Measurements from ENCODE around the gene TMEM168.

The TMEM168 gene

DNA sequence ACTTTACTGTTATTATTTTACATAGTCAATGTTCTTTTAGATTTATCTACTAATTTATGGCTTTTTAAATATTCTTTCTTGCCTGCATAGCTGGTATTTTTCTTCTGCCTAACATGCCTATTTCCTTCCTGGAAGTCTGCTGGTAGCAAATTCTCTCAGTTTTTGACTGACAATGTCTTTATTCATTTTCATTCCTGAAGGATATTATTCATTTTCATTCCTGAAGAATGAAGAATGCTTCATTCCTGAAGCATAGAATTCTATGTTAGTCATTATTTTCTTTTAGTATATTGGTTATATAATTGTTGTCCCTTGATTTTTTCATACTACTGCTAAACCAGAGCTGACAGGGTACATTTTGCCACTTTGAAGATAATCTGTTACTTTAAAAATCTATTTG is 41.8 kb downstream of the TMEM168 start:
- H3K27me3 ChIP-seq (replicated peaks in 2 of 5; ENCODE audit: control insufficient read depth in 4 of 5, insufficient read depth in 5 of 5, low read length in 4 of 5) = no peaks in the 10 kb centered on the region
- no peak overlapping the region for H3K27ac ChIP-seq (ENCODE audit: insufficient read depth in 1 of 2, low read depth in 1 of 2, low read length in 2 of 2, poor library complexity in 1 of 2, severe bottlenecking in 2 of 2)
- no peaks in the 10 kb centered on the region for H3K4me1 ChIP-seq (ENCODE audit: control extremely low read depth in 1 of 4, control insufficient read depth in 4 of 4, insufficient read depth in 4 of 4, low read length in 3 of 4)
- H3K4me3 ChIP-seq (ENCODE audit: control insufficient read depth in 1 of 7, extremely low read depth in 1 of 7, insufficient read depth in 4 of 7, low read depth in 2 of 7, low read length in 6 of 7) = no peak overlapping the region
- no peaks in the 10 kb centered on the region for H3K9me3 ChIP-seq (ENCODE audit: control extremely low read depth in 1 of 5, control insufficient read depth in 4 of 5, insufficient read depth in 2 of 5, low read depth in 1 of 5, low read length in 4 of 5)
- no peaks in the 10 kb centered on the region for H3K36me3 ChIP-seq (ENCODE audit: control insufficient read depth in 4 of 4, insufficient read depth in 4 of 4, low read length in 3 of 4)
- CTCF ChIA-PET = no interaction called here
- POLR2A ChIA-PET = no interaction called here
- DNase-seq = no peak

DNA sequence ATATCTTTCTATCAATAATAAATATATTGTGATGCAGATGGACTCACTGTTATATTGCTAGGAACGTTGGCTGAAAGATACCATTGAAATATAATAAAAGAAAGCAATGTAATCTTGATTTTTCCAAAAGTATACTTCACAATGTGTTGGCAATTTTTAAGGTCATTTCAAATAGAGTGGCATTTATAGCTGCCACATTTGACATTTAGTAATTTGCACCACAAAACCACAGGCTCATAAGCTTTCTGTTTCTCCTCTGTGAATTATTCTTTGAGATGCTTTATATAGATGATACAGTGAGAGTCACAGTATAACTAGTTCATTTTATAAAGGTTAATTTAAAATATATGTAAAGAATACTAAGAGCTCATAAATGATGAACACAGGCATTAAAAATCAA is 44.6 kb downstream of the TMEM168 start:
- ChIA-PET POLR2A (no interaction called here), CTCF (no interaction called here)
- no peak for DNase-seq
- WGBS (ENCODE audit: insufficient coverage) = no CpG with 5 or more reads among the region's 1 CpG
- no peak overlapping the region for H3K27ac ChIP-seq (ENCODE audit: insufficient read depth in 1 of 2, low read depth in 1 of 2, low read length in 2 of 2, poor library complexity in 1 of 2, severe bottlenecking in 2 of 2)
- no peaks in the 10 kb centered on the region for H3K9me3 ChIP-seq (ENCODE audit: control extremely low read depth in 1 of 5, control insufficient read depth in 4 of 5, insufficient read depth in 2 of 5, low read depth in 1 of 5, low read length in 4 of 5)
- no peak overlapping the region for H3K4me3 ChIP-seq (ENCODE audit: control insufficient read depth in 1 of 7, extremely low read depth in 1 of 7, insufficient read depth in 4 of 7, low read depth in 2 of 7, low read length in 6 of 7)
- H3K27me3 ChIP-seq (replicated peaks in 2 of 5; ENCODE audit: control insufficient read depth in 4 of 5, insufficient read depth in 5 of 5, low read length in 4 of 5) = no peaks in the 10 kb centered on the region
- no peaks in the 10 kb centered on the region for H3K36me3 ChIP-seq (ENCODE audit: control insufficient read depth in 4 of 4, insufficient read depth in 4 of 4, low read length in 3 of 4)
- H3K4me1 ChIP-seq (ENCODE audit: control extremely low read depth in 1 of 4, control insufficient read depth in 4 of 4, insufficient read depth in 4 of 4, low read length in 3 of 4) = no peaks in the 10 kb centered on the region

DNA sequence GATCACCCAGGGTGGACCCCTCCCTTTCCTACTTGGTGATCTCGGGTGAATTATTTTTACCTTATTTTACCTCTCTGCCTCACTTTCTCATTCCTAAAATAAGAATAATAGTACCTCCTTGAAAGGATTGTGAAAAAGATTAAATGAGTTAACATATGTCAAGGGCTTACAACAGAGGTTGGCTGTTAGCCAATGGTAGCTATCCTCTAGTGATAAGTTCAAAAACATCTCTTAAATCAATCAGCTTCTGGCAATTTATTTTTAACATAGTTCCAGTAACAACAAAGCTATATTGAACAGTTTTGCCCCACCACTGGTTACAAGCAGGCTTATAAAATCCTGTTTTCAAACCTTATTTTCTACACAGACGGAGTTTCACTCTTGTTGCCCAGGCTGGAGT is 45.4 kb downstream of the TMEM168 start:
- no peak for DNase-seq
- CTCF ChIA-PET = no interaction called here
- Histone ChIP-seq H3K27me3 (replicated peaks in 2 of 5; ENCODE audit: control insufficient read depth in 4 of 5, insufficient read depth in 5 of 5, low read length in 4 of 5) (peaks cover 0 to 2% (median 0%) of the 10 kb centered on the region in 5 experiments), H3K9me3 (ENCODE audit: control extremely low read depth in 1 of 5, control insufficient read depth in 4 of 5, insufficient read depth in 2 of 5, low read depth in 1 of 5, low read length in 4 of 5) (peaks cover 0 to 1% (median 0%) of the 10 kb centered on the region in 5 experiments), H3K27ac (ENCODE audit: insufficient read depth in 1 of 2, low read depth in 1 of 2, low read length in 2 of 2, poor library complexity in 1 of 2, severe bottlenecking in 2 of 2) (no peak overlapping the region), H3K4me1 (ENCODE audit: control extremely low read depth in 1 of 4, control insufficient read depth in 4 of 4, insufficient read depth in 4 of 4, low read length in 3 of 4) (no peaks in the 10 kb centered on the region), H3K4me3 (ENCODE audit: control insufficient read depth in 1 of 7, extremely low read depth in 1 of 7, insufficient read depth in 4 of 7, low read depth in 2 of 7, low read length in 6 of 7) (no peak overlapping the region), H3K36me3 (ENCODE audit: control insufficient read depth in 4 of 4, insufficient read depth in 4 of 4, low read length in 3 of 4) (no peaks in the 10 kb centered on the region)
- POLR2A ChIA-PET = no interaction called here
- 100% methylated on average over 1 of the region's 2 CpGs for WGBS (ENCODE audit: insufficient coverage)

DNA sequence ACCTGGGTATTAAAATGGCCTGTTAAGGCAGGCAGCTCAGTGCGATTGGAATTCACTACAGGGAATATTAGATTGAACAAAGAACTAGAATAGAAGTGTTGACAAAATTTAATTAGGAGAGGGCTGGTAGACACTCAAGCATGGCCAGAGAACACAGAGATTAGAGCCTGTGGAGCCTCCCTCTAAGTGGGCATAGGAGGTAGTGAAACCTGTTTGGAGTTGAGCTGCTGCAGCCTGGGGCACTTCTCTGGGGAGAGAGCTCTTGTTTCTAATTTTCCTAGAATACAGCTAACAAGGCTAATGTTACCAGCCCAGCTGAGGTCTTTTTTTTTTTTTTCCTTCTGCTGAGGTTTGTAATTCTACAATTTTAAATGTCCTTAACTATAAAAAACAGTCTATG is 46.4 kb downstream of the TMEM168 start:
- Histone ChIP-seq H3K4me1 (ENCODE audit: control extremely low read depth in 1 of 4, control insufficient read depth in 4 of 4, insufficient read depth in 4 of 4, low read length in 3 of 4) (no peaks in the 10 kb centered on the region), H3K9me3 (ENCODE audit: control extremely low read depth in 1 of 5, control insufficient read depth in 4 of 5, insufficient read depth in 2 of 5, low read depth in 1 of 5, low read length in 4 of 5) (peaks cover 0 to 3% (median 0%) of the 10 kb centered on the region in 5 experiments), H3K27ac (ENCODE audit: insufficient read depth in 1 of 2, low read depth in 1 of 2, low read length in 2 of 2, poor library complexity in 1 of 2, severe bottlenecking in 2 of 2) (no peak overlapping the region), H3K4me3 (ENCODE audit: control insufficient read depth in 1 of 7, extremely low read depth in 1 of 7, insufficient read depth in 4 of 7, low read depth in 2 of 7, low read length in 6 of 7) (no peak overlapping the region), H3K36me3 (ENCODE audit: control insufficient read depth in 4 of 4, insufficient read depth in 4 of 4, low read length in 3 of 4) (no peaks in the 10 kb centered on the region), H3K27me3 (replicated peaks in 2 of 5; ENCODE audit: control insufficient read depth in 4 of 5, insufficient read depth in 5 of 5, low read length in 4 of 5) (peaks cover 0 to 2% (median 0%) of the 10 kb centered on the region in 5 experiments)
- ChIA-PET CTCF (interaction anchor here (0.6 kb wide), 1 partner anchor 1252 kb away, joined by 4 read pairs; no protein-coding TSS in a partner anchor), POLR2A (no interaction called here)
- 88% methylated on average over 1 of the region's 1 CpG for WGBS (ENCODE audit: insufficient coverage)
- no peak for DNase-seq

DNA sequence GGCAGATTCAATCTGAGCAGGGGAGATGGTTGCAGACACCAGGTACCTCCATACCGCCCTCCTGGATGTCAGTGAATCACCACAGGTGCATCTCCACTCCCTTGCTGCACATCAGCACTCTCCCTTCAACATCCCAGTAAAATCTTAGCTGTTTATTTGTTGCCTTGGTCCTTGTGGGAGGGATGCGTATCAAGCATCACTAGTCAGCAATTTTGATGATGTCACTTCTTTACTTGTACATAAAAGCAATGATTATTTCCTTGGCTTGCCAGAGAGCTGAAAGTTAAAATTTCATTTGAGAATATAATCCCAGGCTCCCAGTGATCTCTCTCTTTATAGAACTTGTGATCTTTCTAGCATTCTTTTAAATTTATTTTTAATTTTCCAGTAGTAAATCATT is 49.5 kb downstream of the TMEM168 start:
- peaks cover 0 to 13% (median 2%) of the 10 kb centered on the region in 5 experiments for H3K9me3 ChIP-seq (ENCODE audit: control extremely low read depth in 1 of 5, control insufficient read depth in 4 of 5, insufficient read depth in 2 of 5, low read depth in 1 of 5, low read length in 4 of 5)
- H3K4me3 ChIP-seq (ENCODE audit: control insufficient read depth in 1 of 7, extremely low read depth in 1 of 7, insufficient read depth in 4 of 7, low read depth in 2 of 7, low read length in 6 of 7) = no peak overlapping the region
- peaks cover 0 to 2% (median 0%) of the 10 kb centered on the region in 5 experiments for H3K27me3 ChIP-seq (replicated peaks in 2 of 5; ENCODE audit: control insufficient read depth in 4 of 5, insufficient read depth in 5 of 5, low read length in 4 of 5)
- DNase-seq = no peak
- no peak overlapping the region for H3K27ac ChIP-seq (ENCODE audit: insufficient read depth in 1 of 2, low read depth in 1 of 2, low read length in 2 of 2, poor library complexity in 1 of 2, severe bottlenecking in 2 of 2)
- no CpG with 5 or more reads among the region's 2 CpGs for WGBS (ENCODE audit: insufficient coverage)
- no peaks in the 10 kb centered on the region for H3K4me1 ChIP-seq (ENCODE audit: control extremely low read depth in 1 of 4, control insufficient read depth in 4 of 4, insufficient read depth in 4 of 4, low read length in 3 of 4)
- no peaks in the 10 kb centered on the region for H3K36me3 ChIP-seq (ENCODE audit: control insufficient read depth in 4 of 4, insufficient read depth in 4 of 4, low read length in 3 of 4)
- ChIA-PET POLR2A (no interaction called here), CTCF (interaction anchor here (1.1 kb wide), 1 partner anchor 20 kb away, joined by 3 read pairs; no protein-coding TSS in a partner anchor)

DNA sequence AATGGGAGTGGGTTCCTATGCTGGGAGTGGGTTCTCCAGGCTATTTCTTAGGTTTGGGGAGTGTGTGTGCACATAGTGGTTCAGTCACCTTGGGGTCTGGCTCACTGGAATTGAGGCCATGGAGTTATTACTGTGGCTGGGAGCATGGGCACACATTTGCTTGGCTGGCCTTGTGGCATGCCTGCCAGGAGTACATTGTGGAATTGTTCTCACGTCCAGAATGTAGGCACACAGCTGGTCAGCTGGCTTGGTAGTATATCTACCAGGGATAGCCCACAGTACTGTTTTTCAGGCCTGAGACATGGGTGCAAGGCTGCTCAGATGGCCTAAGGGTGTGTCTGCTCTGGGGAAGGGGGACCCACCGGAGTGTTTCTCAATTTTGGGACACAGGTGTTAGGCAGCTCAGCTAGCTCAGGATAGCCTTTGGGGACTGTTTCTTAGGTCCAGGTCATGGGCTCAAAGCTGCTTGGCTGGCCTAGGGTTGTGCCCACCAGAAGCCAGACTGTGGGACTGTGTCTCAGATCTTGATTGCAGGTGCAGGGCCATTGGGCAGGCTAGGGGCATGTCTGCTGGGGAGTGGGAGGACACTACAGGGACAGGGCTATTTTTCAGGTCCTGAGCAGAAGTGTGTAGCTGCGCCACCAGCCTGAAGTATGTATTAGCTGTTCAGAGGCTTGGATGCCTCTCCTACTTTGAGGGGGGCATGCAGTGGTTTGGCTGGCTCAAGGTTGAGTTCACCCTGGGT is 50.6 kb downstream of the TMEM168 start:
- WGBS (ENCODE audit: insufficient coverage) = 97% methylated on average over 3 of the region's 3 CpGs
- POLR2A ChIA-PET = no interaction called here
- no peaks in the 10 kb centered on the region for H3K36me3 ChIP-seq (ENCODE audit: control insufficient read depth in 4 of 4, insufficient read depth in 4 of 4, low read length in 3 of 4)
- no peaks in the 10 kb centered on the region for H3K4me1 ChIP-seq (ENCODE audit: control extremely low read depth in 1 of 4, control insufficient read depth in 4 of 4, insufficient read depth in 4 of 4, low read length in 3 of 4)
- peaks cover 0 to 20% (median 3%) of the 10 kb centered on the region in 5 experiments for H3K9me3 ChIP-seq (ENCODE audit: control extremely low read depth in 1 of 5, control insufficient read depth in 4 of 5, insufficient read depth in 2 of 5, low read depth in 1 of 5, low read length in 4 of 5)
- H3K4me3 ChIP-seq (ENCODE audit: control insufficient read depth in 1 of 7, extremely low read depth in 1 of 7, insufficient read depth in 4 of 7, low read depth in 2 of 7, low read length in 6 of 7) = no peak overlapping the region
- CTCF ChIA-PET = no interaction called here
- no peak for DNase-seq
- no peak overlapping the region for H3K27ac ChIP-seq (ENCODE audit: insufficient read depth in 1 of 2, low read depth in 1 of 2, low read length in 2 of 2, poor library complexity in 1 of 2, severe bottlenecking in 2 of 2)
- peaks cover 0 to 2% (median 0%) of the 10 kb centered on the region in 5 experiments for H3K27me3 ChIP-seq (replicated peaks in 2 of 5; ENCODE audit: control insufficient read depth in 4 of 5, insufficient read depth in 5 of 5, low read length in 4 of 5)

DNA sequence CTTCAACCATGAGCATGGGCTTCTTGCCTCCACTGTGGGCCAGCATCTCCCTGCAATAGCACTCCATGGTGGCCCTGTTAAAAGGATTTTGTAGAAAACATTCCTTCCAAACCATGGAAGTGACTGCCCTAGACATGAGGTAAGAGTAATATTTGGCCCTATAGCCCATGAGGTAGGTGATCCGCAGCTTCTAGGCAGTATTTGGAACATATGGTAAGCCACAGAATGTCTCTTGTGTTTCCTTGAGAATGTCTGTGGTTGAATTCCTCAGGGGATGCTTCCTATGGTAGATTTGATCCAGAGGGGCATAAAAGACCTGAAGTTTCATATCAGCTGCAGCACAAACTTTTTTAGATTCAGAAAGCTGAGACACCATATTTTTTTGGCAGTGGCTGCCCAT is 54.9 kb downstream of the TMEM168 start:
- DNase-seq = no peak
- H3K36me3 ChIP-seq (ENCODE audit: control insufficient read depth in 4 of 4, insufficient read depth in 4 of 4, low read length in 3 of 4) = no peaks in the 10 kb centered on the region
- H3K9me3 ChIP-seq (ENCODE audit: control extremely low read depth in 1 of 5, control insufficient read depth in 4 of 5, insufficient read depth in 2 of 5, low read depth in 1 of 5, low read length in 4 of 5) = peaks cover 0 to 25% (median 3%) of the 10 kb centered on the region in 5 experiments
- ChIA-PET POLR2A (interaction anchor here (0.6 kb wide), 1 partner anchor 435 kb away, joined by 3 read pairs; no protein-coding TSS in a partner anchor), CTCF (no interaction called here)
- WGBS (ENCODE audit: insufficient coverage) = 100% methylated on average over 1 of the region's 1 CpG
- H3K27ac ChIP-seq (ENCODE audit: insufficient read depth in 1 of 2, low read depth in 1 of 2, low read length in 2 of 2, poor library complexity in 1 of 2, severe bottlenecking in 2 of 2) = no peak overlapping the region
- no peak overlapping the region for H3K4me3 ChIP-seq (ENCODE audit: control insufficient read depth in 1 of 7, extremely low read depth in 1 of 7, insufficient read depth in 4 of 7, low read depth in 2 of 7, low read length in 6 of 7)
- no peaks in the 10 kb centered on the region for H3K4me1 ChIP-seq (ENCODE audit: control extremely low read depth in 1 of 4, control insufficient read depth in 4 of 4, insufficient read depth in 4 of 4, low read length in 3 of 4)
- peaks cover 0 to 2% (median 0%) of the 10 kb centered on the region in 5 experiments for H3K27me3 ChIP-seq (replicated peaks in 2 of 5; ENCODE audit: control insufficient read depth in 4 of 5, insufficient read depth in 5 of 5, low read length in 4 of 5)
